NOMO-1 (cell line): ENCODE results near the gene CDHR3.

ENCODE experiments used
- DNase-seq, 2 experiments: peaks; one replicate each; lab custom pipeline; 2025; ENCODE audit not compliant: unreplicated experiment in 2 of 2; lab: John Stamatoyannopoulos, UW

The CDHR3 gene

GRCh38 chr7:106080300-106080987 lies 117.4 kb downstream of the CDHR3 start:
- no peak for DNase-seq

DNA sequence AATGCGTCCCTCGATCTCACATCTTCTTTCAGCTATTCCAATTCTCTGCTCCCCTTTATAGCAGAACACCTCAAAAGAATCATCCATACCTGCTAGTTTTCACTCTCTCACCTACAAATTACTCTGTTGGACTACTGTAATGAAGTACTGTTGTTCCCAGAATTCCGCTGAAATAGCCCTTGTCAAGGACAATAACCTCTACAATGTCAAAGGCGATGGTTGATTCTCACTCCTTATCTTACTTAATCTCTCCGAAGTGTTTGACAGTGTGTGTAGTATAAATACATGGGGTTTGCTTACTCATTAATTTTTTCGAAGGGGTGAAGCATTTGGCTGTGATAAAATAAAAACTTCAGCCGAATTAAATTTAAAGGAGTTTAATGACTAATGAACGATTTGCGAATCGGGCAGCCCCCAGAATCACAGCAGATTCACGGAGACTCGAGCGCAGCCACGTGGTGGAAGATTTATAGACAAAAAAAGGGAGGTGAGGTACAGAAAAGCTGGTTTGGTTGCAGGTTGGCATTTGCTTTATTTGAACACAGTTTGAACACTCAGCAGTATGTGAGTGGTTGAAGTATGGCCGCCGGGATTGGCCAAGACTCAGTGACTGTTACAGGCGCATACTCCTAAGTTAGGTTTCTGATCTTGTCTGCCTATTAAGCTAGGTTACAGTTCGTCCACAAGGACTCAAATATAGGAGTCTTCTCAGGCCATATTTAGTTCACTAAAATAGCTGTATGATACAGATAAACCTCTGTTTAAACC lies 119.2 kb downstream of the CDHR3 start:
- DNase-seq, result no peak
